Limb (tissue), 2 donors: Measurements from ENCODE around the gene ARHGDIA.
"Not testable (repeated sequence)": the region's sequence is repeated elsewhere in the genome, so short reads cannot be mapped to it uniquely, and the experiment has no call there.

Source experiments
- DNase-seq, 2 donors: peaks; one replicate each; pipeline ENCODE4 v3.0.0-alpha.2; 2016; ENCODE audit errors: extremely low spot score in 2 of 2

The ARHGDIA gene

DNA sequence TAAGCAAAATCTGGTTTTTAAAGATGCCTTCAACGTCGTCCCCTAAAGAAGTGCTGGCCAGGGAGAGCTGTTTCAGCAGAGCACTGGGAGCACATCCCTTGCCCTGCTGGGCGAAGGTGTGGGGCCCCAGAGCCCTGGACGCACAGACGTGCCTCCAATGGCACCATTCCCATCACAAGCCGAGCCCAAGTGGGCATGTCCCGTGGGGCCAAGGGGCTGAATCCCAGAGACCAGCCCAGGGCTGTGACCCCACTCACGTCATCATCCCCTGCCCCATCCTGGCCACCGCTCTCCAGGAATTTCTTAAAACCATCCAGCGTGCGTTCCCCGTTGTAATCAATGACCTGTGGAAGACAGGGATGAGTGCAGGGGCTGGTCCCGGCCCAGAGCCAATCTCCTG is 26.2 kb downstream of the ARHGDIA start:
- no peak for DNase-seq

- no peak for DNase-seq
Observed at GRCh38 chr17:81844327-81844851, 26.7 kb downstream of the ARHGDIA start.

DNA sequence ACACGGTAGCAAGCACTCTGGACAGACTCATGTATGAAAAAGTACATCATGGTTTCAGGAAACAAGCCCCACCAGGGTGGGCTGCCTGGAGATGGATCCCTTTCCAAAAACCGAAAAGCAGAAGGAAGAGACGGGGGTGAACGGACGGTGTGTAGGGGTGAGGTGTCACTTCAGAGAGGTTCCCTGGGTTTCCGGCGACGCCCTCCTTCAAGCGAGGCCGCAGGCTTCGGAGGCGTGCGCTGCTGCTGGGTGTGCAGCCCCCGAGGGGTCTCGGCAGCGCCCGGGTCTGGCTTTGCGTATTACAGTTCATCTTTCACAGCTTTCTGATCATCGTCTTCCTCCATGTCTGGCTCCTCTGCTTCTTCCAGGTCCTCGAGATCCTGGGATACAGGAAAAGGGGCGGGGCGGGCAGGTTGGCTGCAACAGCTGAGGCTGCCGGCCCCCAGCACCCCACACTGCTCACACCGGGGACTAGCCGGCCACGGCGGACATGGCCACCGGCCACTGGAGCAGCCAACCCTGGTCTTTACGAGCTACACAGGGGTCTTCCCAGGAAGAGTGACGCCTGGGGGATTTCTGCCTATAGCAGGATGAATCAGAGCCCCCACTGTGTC is 27.3 kb downstream of the ARHGDIA start:
- no peak for DNase-seq

GRCh38 chr17:81842725-81843504 is 28.2 kb downstream of the ARHGDIA start:
- DNase-seq = no peak

- no peak for DNase-seq
Observed at GRCh38 chr17:81842378-81842724, 28.8 kb downstream of the ARHGDIA start.

DNA sequence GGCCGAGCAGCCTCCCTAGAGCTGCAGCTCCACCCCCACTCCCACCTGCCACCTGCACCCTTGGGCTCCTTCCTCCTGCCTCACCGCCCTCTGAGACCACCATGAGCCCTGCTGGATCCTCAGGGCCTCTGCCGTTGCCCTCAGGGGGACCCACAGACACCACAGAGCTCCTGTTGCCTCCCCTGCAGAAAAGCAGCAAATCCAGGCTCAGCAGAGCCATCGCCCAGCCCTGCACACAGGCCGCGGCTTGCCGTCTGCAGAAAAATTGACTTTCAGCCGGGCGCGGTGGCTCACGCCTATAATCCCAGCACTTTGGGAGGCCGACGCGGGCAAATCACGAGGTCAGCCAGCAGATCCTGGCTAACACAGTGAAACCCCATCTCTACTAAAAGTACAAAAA is 29.3 kb downstream of the ARHGDIA start:
- DNase-seq = no peak

DNA sequence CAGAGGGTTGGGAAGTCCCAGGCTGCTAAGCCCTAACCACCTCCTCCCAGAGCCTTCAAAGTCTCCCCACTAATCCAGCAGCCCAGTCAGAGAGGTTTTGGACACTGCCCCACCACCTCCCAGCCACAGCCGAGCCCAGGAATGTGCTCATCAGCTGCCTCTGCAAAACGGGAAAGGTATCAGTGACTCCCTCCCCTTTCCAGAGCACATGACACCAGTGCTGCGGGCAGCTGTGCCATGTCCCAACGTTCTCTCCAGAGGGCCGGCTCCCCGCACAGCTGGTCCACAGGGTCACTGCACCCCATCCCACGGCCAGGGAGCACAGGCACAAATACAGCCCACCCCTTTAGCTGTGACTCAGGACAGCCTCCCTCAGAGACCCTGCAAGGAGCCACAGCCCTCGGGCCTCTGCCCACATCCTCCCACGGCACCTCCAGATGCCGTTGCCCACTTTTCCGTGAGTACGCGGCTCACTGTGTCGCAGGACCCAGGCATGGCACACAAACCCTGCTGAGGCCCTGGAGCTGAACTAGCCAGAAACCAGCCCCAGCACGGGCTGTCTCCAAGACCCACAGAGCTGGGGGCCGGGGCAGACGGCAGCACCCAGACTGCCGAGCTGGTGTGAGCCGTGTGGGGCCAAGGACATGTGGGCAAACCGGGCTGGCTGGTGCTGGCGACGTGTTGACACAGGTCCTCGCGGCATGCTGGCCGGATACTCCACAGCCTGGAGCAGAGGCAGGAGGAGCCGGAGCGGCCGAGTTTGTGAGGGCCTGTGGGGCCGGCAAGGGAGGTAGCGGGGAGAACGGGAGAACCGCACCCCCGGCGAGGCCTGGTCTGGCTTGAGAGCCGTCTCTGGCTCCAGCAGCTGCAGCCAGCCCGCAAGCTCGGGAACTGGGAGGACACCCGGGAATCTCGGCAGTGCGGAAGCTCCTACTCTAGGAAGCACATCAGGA is 30.0 kb downstream of the ARHGDIA start:
- no peak for DNase-seq

DNA sequence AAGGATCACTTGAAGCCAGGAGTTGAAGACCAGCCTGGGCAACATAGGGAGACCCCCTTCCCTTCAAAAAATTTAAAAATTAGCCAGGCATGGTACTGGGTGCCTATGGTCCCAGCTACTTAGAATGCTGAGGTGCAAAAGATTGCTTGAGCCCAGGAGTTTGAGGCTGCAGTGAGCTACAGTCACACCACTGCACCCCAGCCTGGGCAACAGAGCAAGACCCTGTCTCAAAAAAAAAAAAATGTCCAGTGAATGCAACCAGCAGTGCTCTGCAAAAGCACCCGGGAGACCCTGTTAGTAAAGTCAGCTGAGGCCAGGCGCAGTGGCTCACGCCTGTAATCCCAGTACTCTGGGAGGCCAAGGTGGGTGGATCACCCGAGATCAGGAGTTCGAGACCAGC is 31.1 kb downstream of the ARHGDIA start:
- DNase-seq = not testable (repeated sequence)

DNA sequence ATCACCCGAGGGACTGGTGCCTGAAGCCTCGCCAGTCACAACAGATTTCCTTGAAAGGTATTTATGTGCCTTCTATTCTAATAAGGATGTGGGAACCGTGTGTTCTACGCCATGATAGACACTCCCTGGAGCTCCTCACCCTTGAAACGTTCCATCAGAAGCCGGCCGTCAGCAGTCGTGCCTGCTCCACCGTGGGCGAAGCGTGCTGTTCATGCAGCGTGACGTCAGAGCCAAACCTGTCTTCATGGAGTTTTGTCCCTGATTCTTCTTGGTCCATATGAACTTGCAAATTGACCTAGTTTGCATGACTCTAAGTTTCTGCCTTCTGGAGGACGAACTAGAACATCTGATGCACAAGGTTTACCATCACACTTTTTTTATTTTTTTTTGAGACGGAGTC is 31.8 kb downstream of the ARHGDIA start:
- DNase-seq = no peak

DNA sequence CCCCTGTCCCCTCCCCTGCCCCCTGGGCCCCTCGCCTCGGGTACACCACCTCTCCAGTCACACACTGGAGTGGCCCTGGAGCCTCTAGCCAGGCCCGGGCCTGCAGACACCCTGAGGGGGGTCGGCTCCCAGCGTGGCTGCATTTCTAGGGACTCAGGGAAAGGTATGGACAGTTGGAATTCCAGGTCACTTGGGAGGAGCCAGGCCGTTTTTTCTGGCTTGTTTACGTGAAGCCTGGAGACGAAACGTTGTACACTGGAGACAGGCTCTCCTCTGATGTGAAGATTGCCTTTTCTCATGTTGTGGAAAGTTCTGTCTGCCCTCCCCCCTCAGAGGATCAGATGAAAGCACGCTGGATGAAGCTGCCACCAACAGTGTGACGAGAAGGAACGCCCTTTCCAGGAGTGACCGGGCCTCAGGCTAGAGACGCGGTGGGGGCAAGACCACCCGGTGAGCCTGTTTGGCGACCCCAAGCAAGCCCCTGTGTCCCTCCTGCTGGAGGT is 32.3 kb downstream of the ARHGDIA start:
- DNase-seq = peak in 1 of 2 donors; percentile 27

GRCh38 chr17:81837641-81838040 is 33.5 kb downstream of the ARHGDIA start:
- no peak for DNase-seq

GRCh38 chr17:81834831-81835267 is 36.3 kb downstream of the ARHGDIA start, which contains the start of gene PPP1R27:
TSS of gene PPP1R27 (minus strand) at chr17:81835050. CDS start at chr17:81834953, 97 bp downstream.
- DNase-seq = no peak

DNA sequence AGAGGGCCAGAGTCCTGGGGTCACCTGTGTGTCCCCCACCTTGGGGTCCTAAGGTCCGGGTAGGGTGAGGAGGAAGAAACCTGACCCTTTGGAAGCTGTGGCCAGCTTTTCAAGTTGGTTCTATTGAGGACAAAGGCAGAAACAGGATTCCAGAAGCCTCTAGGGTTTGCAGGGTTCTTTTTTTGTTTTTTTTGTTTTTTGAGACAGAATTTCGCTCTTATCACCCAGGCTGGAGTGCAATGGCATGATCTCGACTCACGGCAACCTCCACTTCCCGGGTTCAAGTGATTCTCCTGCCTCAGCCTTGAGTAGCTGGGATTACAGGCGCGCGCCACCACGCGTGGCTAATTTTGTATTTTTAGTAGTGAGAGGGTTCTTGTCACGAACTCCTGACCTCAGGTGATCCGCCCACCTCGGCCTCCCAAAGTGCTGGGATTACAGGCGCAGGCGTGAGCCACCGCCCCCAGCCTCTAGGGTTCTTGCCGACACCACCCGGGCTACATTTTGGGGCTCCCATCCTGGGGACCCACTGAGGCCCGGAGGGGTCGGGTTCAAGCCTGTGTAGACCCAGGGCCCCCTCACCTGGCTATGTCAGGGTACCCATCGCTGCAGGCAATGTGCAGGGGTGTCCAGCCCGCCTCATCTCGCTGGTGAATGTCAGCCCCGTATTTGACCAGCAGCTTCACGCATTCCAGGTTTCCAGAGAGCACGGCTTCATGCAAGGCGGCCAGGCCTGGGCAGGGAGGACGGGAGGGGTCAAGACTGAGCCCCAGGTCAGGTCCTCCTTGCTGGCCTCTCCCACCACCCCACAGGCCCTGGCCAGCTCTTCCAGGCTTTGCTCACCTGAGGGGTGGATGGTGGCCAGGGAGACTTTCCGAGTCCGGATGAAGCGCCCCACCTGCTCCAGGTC is 37.0 kb downstream of the ARHGDIA start:
- DNase-seq = no peak

- peak; percentile 91 to 97 for DNase-seq
Observed at GRCh38 chr17:81833160-81833920, 37.8 kb downstream of the ARHGDIA start, which contains the start of gene MCRIP1. TSS of gene MCRIP1 (minus strand) at chr17:81833291. CDS start at chr17:81824506, 8,785 bp downstream.

DNA sequence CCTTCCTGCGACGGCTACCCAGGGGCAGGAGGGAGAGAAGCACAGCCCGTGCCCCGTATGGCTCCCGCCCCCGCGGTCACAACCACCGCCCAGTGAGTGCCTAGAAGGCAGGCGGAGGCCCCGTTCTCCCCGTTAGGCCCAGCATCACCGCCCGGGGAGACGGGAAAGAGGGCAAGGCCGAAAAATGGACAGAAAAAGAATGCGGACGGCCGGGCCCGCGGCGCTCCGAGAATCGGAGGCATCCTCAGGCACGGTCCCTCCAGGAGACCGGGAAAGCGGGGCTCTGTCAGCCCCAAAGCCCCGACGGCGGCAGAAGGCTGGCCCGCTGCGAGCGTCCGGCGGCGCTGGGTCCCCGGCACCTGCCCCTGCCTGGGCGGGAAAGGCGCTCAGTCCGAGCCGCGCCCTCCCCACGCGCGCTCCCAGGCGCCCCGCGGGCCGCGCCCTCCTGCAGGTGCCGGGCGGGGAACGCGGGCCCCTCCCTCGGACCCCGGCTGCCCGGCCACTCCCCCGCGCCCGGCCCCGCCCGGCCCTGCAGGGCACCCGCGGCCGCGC is 38.5 kb downstream of the ARHGDIA start:
- DNase-seq = peak in 1 of 2 donors; percentile 62

DNA sequence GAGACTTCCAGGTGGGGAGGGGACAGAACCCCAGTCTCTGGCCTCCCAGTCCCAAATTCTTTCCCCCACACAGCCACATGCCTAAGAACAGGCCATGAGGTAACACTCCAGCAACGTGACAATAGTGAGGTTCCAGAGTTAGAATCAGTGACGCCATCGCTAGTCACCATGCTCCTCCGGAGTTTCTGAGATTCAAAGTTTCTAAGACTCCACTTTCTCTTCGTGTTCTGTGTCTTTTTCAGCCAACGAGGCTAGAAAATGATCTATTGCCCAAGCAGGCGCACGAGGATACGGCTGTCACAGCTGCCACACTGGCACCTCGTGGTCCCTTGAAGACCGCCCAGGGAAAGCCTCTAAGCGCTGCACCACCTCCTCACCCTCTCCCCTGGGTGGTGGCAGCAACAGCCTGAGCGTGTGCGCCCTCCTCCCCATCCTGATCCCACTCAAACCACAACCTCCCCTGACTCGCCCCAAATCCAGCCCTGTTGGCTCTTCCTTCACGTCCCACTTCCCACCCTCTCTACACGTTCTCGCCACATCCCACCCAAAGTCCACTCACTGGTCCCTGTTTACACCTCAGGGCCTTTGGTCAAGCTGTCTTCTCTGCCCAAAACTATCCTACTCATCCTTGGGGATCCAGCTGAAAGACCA is 39.1 kb downstream of the ARHGDIA start:
- DNase-seq = no peak

DNA sequence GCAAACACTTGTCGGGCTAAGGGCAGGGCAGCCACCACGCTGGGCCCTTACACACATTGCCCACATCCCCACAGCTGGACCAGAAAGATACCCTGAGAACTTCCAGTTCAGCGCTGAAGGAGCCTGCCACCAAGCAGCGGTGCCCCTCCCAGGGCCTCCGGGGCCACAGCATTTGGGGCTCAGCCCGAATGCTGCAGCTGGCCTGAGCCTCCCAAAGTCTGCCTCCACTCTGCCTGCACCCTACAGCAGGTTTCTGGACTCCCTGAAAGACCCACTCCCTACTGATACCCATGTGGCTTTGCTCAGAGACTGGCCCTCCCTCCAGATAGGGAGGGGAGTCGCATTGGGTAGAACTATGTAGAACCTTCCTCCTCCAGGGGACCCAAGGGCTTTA is 39.6 kb downstream of the ARHGDIA start:
- no peak for DNase-seq

DNA sequence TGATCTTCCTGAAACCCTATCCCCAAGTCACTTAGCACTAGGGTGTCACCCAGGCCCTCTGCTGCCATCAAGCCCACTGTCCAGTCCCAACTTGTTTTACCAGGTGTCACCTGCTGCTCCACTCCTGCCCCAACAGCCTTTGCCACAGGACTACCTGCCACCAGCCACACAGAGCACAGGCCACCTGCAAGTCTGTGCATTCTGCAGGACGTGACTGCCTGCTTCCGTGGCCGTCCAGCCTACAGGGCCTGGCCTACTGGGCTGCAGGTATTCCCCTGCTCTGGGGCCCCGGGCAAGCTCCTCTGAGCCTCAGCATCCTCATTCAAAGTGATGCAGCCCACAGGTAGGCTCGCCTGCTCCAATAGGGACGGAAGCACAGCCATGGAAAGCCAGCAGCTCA is 41.3 kb downstream of the ARHGDIA start:
- no peak for DNase-seq

- no peak for DNase-seq
Observed at GRCh38 chr17:81828656-81829055, 42.5 kb downstream of the ARHGDIA start.
